Prostate gland (tissue), 2 donors: ENCODE results near the gene GPBP1. TPM values are rescaled to one million over a fixed set of nuclear protein-coding genes. Genes with fewer than 3 reads are reported as not detected.

Source experiments
- DNase-seq: peaks from one replicate; pipeline ENCODE4 v3.0.0-alpha.2; 2019; ENCODE audit warnings: low spot score
- H3K27ac ChIP-seq, 2 donors: fragments of 200-600 bp; sonication (generic); 2 replicates each; pipeline ENCODE4 v1.5.1; 2017 to 2019
- H3K27me3 ChIP-seq: fragments of 200-600 bp; sonication (generic); replicated peaks from 2 replicates; pipeline ENCODE4 v1.5.1; 2019; ENCODE audit not compliant: insufficient read depth
- H3K36me3 ChIP-seq, 2 donors: fragments of 200-600 bp; sonication (generic); 1 replicate in 1 of 2; 2 replicates in 1 of 2; pipeline versions ENCODE4 v1.5.1 to v1.8.1; 2017 to 2019
- H3K4me1 ChIP-seq: fragments of 200-600 bp; sonication (generic); replicated peaks from 2 replicates; pipeline ENCODE4 v1.5.1; 2019
- H3K4me3 ChIP-seq, 2 donors: fragments of 200-600 bp; sonication (generic); 2 replicates each; pipeline ENCODE4 v1.5.1; 2017 to 2019
- H3K9me3 ChIP-seq: fragments of 200-600 bp; sonication (generic); 2 replicates; pipeline ENCODE4 v1.5.1; 2017
- POLR2A ChIP-seq: fragments of 450-650 bp; IDR thresholded peaks from one replicate; pipeline ENCODE4 v1.6.1; 2016; ENCODE audit warnings: antibody characterized with exemption, mild to moderate bottlenecking
- POLR2AphosphoS5 ChIP-seq: sonication (generic); formaldehyde crosslinking; IDR thresholded peaks from one replicate; pipeline ENCODE4 v1.6.1; 2017; ENCODE audit warnings: antibody characterized with exemption
- WGBS: methylation state at CpG from one replicate; pipeline ENCODE4 v1.1.5; 2018; 5-methylcytosine and 5-hydroxymethylcytosine counted together
- intact Hi-C: fragments of 100-400 bp; cut with DNase I; formaldehyde crosslinking; loops from one replicate; pipeline ENCODE4 v1.14.2; 2022
- small RNA-seq, 2 donors: library from RNA; depleted of rRNA; stranded (forward); fragments of <200 nt; gene quantifications; one replicate each; pipeline ENCODE3, GENCODE V24; 2016
- total RNA-seq, 2 donors: library from RNA; depleted of rRNA; stranded (reverse); fragments of >200 nt; gene quantifications; one replicate each; pipeline ENCODE4 v1.1.0, GENCODE V29; 2016
- TF ChIP-seq, protein P1 (sequence below), 4 experiments: fragments of 200-600 bp in 2 of 4; fragments of 450-650 bp in 2 of 4; sonication (generic) in 2 of 4; IDR thresholded peaks; 1 replicate in 3 of 4; 2 replicates in 1 of 4; pipeline ENCODE4 v1.5.1; 2016 to 2019; ENCODE audit warnings: antibody characterized with exemption in 4 of 4, mild to moderate bottlenecking in 2 of 4, moderate library complexity in 2 of 4

Gene GPBP1
- total RNA-seq, 2 donors from 2014 or later, result 63.4 to 84.6 TPM

DNA sequence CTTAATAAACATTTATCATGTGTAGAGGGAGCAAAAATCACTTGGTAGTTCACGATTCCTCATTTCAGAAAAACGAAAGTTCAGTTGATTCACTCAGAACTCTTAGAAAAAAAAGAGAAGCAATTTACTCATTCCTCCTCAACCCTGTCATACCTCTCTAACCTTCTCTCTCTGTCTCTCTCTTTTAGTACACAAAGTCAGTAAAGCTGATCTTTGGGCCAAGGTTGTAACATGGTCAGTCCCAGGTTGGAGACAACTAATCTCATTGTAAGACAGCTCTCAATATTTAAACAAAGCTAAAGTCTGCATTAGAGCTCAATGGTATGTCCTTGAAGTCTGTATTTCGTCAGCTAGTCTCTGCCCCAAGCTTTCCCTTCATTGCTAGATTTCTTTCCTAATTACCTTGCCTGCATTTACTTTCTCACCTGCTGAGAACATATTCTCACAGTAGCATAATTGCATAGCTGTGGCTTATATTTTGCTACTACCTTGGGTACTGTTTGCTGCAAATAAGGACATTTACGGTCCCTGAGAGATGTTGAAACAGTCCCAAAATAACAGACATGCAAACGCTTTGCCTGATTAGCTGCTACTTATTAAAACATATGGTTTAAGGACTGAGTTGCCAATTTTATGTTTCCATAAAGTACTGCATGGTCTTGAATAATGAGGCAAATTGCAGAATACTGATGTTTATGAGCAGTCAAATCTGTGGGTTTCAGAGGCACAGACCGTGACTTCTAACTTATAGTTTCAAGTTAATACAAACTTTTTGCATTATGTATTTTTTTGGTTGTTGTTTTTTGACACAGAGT lies 138.3 kb downstream of the GPBP1 start:
- Histone ChIP-seq H3K27ac (no peak overlapping the region), H3K36me3 (no peaks in the 10 kb centered on the region), H3K9me3 (no peaks in the 10 kb centered on the region), H3K4me3 (no peak overlapping the region), H3K4me1 (no peaks in the 10 kb centered on the region), H3K27me3 (no peaks in the 10 kb centered on the region)
- no peak for DNase-seq
- TF ChIP-seq POLR2AphosphoS5 (no peak), POLR2A (no peak)
- TF ChIP-seq, protein P1, sequence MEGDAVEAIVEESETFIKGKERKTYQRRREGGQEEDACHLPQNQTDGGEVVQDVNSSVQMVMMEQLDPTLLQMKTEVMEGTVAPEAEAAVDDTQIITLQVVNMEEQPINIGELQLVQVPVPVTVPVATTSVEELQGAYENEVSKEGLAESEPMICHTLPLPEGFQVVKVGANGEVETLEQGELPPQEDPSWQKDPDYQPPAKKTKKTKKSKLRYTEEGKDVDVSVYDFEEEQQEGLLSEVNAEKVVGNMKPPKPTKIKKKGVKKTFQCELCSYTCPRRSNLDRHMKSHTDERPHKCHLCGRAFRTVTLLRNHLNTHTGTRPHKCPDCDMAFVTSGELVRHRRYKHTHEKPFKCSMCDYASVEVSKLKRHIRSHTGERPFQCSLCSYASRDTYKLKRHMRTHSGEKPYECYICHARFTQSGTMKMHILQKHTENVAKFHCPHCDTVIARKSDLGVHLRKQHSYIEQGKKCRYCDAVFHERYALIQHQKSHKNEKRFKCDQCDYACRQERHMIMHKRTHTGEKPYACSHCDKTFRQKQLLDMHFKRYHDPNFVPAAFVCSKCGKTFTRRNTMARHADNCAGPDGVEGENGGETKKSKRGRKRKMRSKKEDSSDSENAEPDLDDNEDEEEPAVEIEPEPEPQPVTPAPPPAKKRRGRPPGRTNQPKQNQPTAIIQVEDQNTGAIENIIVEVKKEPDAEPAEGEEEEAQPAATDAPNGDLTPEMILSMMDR (IDR thresholded peaks at IDR 0.05), result no peak
- intact Hi-C loops, result no loop called here
- WGBS, result 83% methylated on average over 6 of the region's 6 CpGs

DNA sequence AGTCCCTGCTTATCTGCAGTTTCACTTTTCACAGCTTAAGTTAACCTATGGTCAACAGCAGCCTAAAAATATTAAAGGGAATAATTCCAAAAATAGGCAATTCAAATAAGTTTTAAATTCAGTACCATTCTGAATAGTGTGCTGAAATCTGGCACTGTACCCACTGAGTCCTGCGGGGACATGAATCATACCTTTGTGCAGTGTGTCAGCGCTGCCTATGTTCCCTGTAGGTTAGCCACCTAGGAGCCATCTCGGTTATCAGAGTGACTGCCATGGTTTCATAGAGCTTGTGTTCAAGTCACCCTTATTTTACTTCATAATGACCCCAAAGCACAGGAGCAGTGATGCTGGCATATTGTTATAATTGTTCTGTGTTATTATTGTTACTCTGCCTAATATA lies 139.9 kb downstream of the GPBP1 start:
- intact Hi-C loops, result no loop called here
- H3K27me3 ChIP-seq, result no peaks in the 10 kb centered on the region
- H3K27ac ChIP-seq, result no peak overlapping the region
- H3K9me3 ChIP-seq, result no peaks in the 10 kb centered on the region
- WGBS, result 69% methylated on average over 3 of the region's 3 CpGs
- H3K36me3 ChIP-seq, result no peaks in the 10 kb centered on the region
- DNase-seq, result no peak
- H3K4me1 ChIP-seq, result no peaks in the 10 kb centered on the region
- H3K4me3 ChIP-seq, result no peak overlapping the region
- TF ChIP-seq POLR2A (no peak), POLR2AphosphoS5 (no peak)
- TF ChIP-seq, protein P1 (IDR thresholded peaks at IDR 0.05), result no peak

Small RNA genes within 50 kb of the gene (small RNA-seq; reads per million reads assigned to genes)
- gene RF00019, result 0 reads per million in 2 donors

Other genes starting within 250 kb of the GPBP1 start
- gene MIER3, start 221.9 kb upstream of the GPBP1 start, total RNA-seq, result 10 to 100 TPM; 35.8 to 40.6 TPM